SIG-M5 treated with dmso at 0.1 percent for 504 hours (cell line): ENCODE data around the gene TCFL5.

Source experiments
- DNase-seq: peaks from one replicate; lab custom pipeline; 2025; ENCODE audit not compliant: unreplicated experiment; lab: John Stamatoyannopoulos, UW

TCFL5 gene

DNA sequence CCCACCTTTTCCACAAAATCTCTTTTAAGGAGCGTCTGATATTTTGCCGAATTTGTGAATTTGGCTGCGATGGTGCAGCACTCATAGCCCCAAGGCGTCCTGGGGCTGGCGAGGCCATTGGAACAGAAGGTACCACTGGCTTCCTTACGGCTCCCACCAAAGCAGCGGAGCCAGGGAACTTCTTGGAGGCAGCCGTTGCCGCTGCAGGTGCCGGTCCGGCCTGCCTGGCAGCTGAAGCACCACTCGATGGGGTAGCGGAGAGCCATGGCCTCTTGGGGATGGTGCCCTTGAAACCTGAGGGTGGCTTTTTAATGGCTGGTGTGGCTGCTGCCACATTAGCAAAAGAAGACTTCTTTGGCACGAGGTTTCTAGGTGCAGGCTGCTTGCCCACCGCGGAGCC lies 34.9 kb upstream of the TCFL5 start:
- DNase-seq = no peak

GRCh38 chr20:62895539-62895938 lies 33.9 kb upstream of the TCFL5 start:
- no peak for DNase-seq

DNA sequence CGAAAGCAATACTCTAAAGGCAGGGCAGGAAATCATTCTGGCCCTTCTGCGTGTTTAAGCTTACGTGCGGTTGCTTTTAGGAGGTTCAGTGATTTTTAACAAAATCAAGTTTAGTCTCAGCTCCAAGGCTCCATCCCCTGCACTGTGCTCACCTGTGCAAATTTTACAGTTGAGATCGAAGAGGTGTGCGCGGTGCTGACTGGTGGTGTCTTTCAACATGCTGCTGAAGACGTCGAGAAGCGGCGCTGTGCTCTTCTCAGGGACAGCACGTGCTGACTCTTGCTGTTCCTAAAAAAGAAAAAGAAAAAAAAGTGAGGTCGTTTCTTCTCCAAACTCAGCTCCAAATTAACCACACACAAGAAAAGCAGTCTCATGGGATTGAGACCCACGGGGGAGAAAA lies 32.6 kb upstream of the TCFL5 start:
- no peak for DNase-seq

DNA sequence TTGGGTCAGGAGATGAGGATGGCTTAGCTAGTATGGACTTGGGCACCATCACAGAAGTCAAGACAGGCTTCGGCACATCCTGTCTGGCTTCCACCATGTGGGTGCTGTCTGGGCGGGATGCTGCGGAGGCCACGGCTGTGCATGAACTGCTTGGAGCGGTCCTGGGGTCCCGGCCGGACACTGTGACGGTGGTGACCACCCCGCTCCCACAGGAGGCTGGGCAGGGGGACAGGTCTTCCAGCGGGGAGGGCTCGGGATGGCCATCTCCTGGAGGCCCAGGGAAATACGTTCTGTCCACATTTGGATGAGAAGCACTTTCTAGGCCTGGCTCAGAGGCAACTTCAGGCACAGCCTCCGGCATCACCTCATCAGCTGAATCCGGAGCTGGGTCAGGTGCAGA lies 32.1 kb upstream of the TCFL5 start:
- no peak for DNase-seq

DNA sequence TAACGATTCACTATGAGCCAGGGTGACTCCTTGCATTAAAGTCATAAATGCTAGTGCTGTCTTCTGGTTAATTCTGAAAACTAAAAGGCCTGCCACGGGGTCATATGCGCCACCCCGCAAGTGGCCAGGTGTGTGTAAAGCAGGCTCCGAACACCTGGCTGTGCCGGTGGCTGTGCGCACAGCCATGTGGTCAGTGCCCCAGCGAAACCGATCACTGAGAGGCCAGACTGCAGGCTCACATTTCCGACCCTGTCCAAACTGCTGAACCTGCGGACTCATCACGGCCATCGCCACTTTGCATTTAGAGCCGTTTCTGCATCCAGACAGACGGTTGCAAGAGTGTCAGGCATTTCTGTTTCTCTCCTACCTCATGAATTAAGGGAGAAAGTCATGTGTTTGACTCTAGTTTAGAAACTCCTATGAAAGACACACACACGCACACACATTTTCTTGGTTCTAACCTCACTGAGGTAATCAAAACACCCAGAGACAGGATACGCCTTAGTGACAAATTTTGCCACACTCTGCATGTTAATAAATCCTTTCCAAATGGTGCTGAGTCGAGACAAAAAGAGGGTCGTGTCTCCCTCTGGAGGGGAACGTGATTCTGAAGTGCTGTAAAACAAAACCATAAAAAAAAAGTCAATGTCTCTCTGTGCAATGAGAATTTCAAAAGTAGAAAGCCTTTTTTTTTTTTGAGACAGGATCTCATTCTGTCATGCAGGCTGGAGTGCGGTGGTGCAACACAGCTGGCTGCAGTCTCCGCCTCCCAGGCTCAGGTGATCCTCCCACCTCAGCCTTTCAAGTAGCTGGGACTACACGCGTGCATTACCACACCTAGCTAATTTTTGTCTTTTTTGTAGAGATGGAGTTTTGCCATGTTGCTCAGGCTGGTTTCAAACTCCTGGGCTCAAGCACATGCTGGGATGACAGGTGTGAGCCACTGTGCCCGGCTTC lies 31.0 kb upstream of the TCFL5 start:
- no peak for DNase-seq

DNA sequence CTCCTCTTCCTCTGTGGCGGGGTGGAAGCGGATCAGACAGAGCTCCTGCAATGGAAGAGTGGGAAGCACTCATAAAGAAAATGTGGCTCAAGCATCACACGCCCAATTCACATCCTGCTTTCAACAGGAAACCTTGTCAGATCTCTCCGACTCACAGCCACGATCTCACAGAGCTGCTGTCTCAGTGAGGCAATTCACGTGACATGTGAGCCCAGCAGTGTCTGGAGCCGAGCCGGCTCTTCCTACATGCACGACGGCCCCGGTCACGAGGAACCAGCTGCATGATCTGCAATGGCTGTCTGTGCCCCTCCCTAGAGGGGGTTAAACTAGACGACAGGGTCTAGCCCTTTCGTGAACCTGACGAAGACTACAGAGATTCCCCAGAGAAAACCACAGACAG lies 29.5 kb upstream of the TCFL5 start:
- no peak for DNase-seq

- no peak for DNase-seq
Measured at GRCh38 chr20:62890444-62890843, 28.8 kb upstream of the TCFL5 start.

- DNase-seq = no peak
Measured at GRCh38 chr20:62889871-62890270, 28.2 kb upstream of the TCFL5 start.

- DNase-seq = no peak
Measured at GRCh38 chr20:62889411-62889810, 27.8 kb upstream of the TCFL5 start.

DNA sequence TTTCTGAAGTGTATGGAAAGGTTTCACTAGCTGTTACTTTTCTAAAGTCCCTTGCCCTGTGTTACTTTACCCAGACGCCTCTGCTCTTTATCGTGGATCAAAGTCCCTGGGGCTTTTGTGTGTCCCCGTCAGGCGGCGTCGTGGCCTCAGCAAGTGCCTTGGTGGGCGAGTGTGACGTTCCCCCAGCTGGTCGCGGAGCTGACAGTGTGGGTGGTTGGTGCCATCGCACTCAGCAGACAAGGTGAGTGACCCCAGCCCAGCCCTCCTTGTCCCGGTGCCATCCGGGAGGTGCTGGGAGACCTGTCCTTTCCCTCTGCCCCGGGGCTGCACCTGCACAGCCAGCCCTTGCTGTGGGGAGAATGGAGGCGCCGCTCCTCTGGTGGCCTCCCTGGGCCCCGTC lies 27.3 kb upstream of the TCFL5 start:
- DNase-seq = no peak

- no peak for DNase-seq
Measured at GRCh38 chr20:62888406-62888805, 26.8 kb upstream of the TCFL5 start.

DNA sequence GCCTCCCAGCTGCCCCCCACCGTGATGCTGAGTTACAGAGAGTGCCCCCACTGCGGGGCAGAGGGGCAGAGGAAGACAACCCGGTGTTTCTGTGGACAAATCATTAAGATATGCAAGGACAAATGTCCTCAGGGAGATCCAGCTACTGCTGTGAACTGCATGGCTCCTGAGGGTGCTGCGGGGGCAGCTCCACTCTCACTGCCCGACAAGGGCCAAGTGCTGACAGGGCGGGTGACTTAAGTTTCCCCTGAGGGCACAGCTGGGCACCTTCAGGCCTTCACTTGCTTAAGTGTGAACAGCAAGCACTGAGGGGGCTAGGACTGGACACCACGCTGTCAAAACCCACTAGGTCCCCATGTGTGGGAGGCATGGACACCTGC lies 26.2 kb upstream of the TCFL5 start:
- no peak for DNase-seq

GRCh38 chr20:62887152-62887859 lies 25.7 kb upstream of the TCFL5 start:
- DNase-seq = no peak

DNA sequence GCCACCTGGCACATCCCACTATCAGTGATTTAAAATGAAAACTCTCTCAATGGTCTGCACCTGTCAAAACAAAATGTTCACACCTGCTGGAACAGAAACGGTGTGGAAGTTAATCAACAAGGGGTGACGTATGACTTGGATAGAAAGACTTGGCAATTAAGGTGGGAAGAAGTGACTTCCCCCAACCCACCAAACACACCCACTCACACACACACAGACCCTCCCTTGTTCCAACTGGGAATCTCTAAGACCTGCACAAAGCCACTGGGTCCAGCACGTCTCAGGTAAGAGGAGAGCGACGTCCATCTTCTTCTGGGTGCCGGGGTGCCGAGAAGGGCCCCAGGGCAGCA lies 25.1 kb upstream of the TCFL5 start:
- DNase-seq = no peak

- DNase-seq = no peak
Measured at GRCh38 chr20:62885896-62886708, 24.5 kb upstream of the TCFL5 start.

GRCh38 chr20:62885046-62885895 lies 23.6 kb upstream of the TCFL5 start:
- DNase-seq = no peak

DNA sequence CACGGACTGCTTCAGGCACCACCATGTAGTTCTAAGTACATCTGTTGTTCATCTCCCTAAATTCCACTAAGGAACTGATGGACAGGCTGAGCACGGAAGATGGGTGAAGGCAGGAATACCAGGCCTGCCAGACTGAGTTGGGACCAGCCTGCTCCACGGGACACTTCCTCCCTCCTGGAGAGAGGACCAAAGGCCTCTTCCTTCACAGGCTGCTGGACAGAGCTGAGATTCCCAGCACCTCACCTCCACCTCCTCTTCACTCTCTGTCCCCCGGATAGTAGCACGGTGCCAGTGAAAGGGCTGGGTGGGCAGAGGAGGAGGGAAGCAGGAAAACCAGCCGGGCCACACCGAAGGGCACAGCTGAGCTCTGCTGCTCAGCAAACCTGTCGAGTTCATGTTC lies 22.9 kb upstream of the TCFL5 start:
- DNase-seq = no peak

DNA sequence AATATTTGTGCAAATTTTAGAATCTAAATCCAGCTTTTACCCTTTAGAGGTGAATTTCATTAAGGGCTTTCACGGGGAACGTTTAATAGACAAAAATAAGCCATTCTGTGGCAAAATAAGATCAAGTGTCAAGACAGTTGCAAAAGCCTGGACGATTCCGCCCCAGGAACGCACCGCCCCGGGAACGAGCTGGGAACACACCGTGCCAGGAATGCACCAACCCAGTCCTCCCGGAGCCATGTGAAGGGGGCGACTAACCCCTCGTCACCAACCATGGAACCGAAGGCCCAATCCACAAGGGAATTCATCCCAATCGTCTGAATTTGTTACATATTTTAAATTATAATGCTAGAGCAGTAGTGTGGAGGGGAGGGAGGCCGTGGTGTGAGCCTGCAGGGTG lies 20.8 kb upstream of the TCFL5 start:
- no peak for DNase-seq

DNA sequence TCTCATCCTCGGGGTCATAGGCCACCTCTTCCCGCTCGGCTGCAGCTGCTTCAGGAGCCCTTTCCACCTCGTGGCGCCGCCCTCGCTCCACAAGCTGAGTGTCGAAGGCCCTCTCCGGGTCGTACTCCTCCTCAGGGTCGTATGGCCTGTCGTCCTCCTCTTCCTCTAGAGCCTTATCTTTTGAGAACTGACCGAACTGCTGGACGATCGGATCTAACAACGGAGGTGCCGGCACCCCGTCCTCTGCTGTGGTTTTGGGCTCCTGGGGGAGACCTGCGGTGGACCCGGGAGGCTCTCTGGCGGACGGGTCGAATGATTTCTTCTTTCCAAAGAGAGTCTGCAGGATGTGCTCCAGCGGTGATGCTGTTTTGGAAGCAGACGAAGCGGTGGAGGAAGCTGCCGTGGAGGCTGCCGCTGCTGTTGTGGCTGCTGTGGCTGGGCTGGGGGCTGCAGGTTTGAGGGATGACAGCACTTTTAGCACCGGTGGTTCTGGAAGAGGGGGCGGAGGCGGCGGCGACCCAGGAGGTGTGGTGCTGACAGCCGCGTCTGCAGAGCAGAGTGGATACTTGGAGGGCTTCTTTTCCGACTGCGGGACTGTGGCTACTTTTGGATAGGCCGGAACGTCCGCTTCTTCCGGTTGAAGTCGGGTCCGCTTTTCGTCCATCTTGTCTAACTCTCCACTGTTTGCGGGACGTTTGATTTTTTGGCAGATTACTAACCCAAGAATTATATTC lies 20.2 kb upstream of the TCFL5 start:
- no peak for DNase-seq
